Retinal pigment epithelial cell (primary cell): ENCODE measurements around the gene P4HTM.
"Not testable (repeated sequence)": the region's sequence is repeated elsewhere in the genome, so short reads cannot be mapped to it uniquely, and the experiment has no call there.

ENCODE experiments used
- DNase-seq: peaks from one replicate; pipeline ENCODE4 v3.0.0-alpha.2; 2010; ENCODE audit warnings: low read depth
- H3K4me3 ChIP-seq: 2 replicates; pipeline ENCODE4 v1.5.1; 2011; ENCODE audit warnings: mild to moderate bottlenecking, low read length, control low read depth, moderate library complexity
- CTCF ChIP-seq: conservative IDR thresholded peaks from 2 replicates; pipeline ENCODE4 v1.5.1; 2011; ENCODE audit warnings: low read depth, low read length, control low read depth, inconsistent platforms

The P4HTM gene

GRCh38 chr3:49004352-49005302, 14.6 kb downstream of the P4HTM start:
- no peak for TF ChIP-seq CTCF
- DNase-seq = no peak

GRCh38 chr3:49005303-49005680, 15.3 kb downstream of the P4HTM start:
- no peak for TF ChIP-seq CTCF
- no peak overlapping the region for H3K4me3 ChIP-seq
- no peak for DNase-seq

More at GRCh38 chr3:49004352-49005302, 14.6 kb downstream of the P4HTM start:
- no peak overlapping the region for H3K4me3 ChIP-seq

- H3K4me3 ChIP-seq = peak overlapping the region; percentile 76
- no peak for TF ChIP-seq CTCF
- no peak for DNase-seq
Observed at GRCh38 chr3:49005998-49006397, 16.0 kb downstream of the P4HTM start.

- DNase-seq = peak; percentile 77
- H3K4me3 ChIP-seq = peak overlapping the region; percentile 76
- no peak for TF ChIP-seq CTCF
Observed at GRCh38 chr3:49006408-49007067, 16.5 kb downstream of the P4HTM start.

GRCh38 chr3:49007068-49007770, 17.2 kb downstream of the P4HTM start, which contains the start of gene WDR6:
WDR6 (plus strand) TSS chr3:49007391; CDS start chr3:49007432, 41 bp downstream.
- H3K4me3 ChIP-seq = peak within 1 kb of the TSS; percentile 76
- DNase-seq = peak; percentile 94
- peak; percentile 51 for TF ChIP-seq CTCF

- TF ChIP-seq CTCF = no peak
- no peak for DNase-seq
- H3K4me3 ChIP-seq = peak overlapping the region; percentile 76
Observed at GRCh38 chr3:49007771-49008528, 17.9 kb downstream of the P4HTM start.

GRCh38 chr3:49008627-49009026, 18.6 kb downstream of the P4HTM start:
- DNase-seq = not testable (repeated sequence)
- H3K4me3 ChIP-seq = peak overlapping the region; percentile 76
